ENCODE measurements around the gene SPSB1. TPM values are rescaled to one million over a fixed set of nuclear protein-coding genes. Genes with fewer than 3 reads are reported as not detected.

Gene SPSB1
- total RNA-seq, 1 donor, result 23.2 TPM

DNA sequence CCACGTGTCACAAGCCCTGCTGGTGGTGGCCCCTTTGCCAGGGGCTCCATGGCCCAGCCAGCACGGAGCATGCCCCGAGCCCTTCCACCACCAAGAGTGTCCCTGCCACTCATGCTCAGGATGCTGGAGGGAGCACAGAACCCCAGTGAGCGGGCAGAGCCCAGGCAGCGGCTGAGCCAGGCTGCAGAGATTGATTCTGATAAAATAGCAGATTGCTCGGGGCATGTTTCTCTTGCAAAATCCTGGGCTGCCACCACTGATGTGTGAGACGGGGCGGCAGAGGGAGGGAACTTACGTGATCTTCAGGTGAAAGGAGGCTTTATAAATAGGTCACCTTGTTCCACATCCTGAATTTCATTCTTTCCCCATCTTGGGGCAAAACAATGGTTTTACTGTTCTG lies 53.2 kb downstream of the SPSB1 start:
- no peak overlapping the region for H3K4me2 ChIP-seq (ENCODE audit: insufficient read depth, low read length)
- H3K4me3 ChIP-seq (ENCODE audit: insufficient read depth, low read length), result no peak overlapping the region
- no peak for TF ChIP-seq CTCF (IDR thresholded peaks at IDR 0.05; ENCODE audit: extremely low read depth, low read depth, low read length)
- H3K36me3 ChIP-seq (ENCODE audit: insufficient read depth, low read length), result peaks cover 3% of the 10 kb centered on the region
- no peak overlapping the region for H2AFZ ChIP-seq (ENCODE audit: low read length)
- no peak for DNase-seq (ENCODE audit: insufficient read length, low spot score, missing footprints)
- H3K9me3 ChIP-seq (ENCODE audit: low read depth, low read length), result no peaks in the 10 kb centered on the region
- H3K4me1 ChIP-seq (ENCODE audit: insufficient read depth, low read length), result no peaks in the 10 kb centered on the region
- peaks cover 89% of the 10 kb centered on the region for H3K79me2 ChIP-seq (ENCODE audit: insufficient read depth, low read length)
- peaks cover 74% of the 10 kb centered on the region for H4K20me1 ChIP-seq (ENCODE audit: insufficient read depth, low read length)
- H3K27me3 ChIP-seq (ENCODE audit: insufficient read depth, low read length), result no peaks in the 10 kb centered on the region
- no peak overlapping the region for H3K27ac ChIP-seq (ENCODE audit: low read depth, low read length)

- H3K27me3 ChIP-seq (ENCODE audit: insufficient read depth, low read length), result no peaks in the 10 kb centered on the region
- peaks cover 3% of the 10 kb centered on the region for H3K36me3 ChIP-seq (ENCODE audit: insufficient read depth, low read length)
- H4K20me1 ChIP-seq (ENCODE audit: insufficient read depth, low read length), result peaks cover 80% of the 10 kb centered on the region
- TF ChIP-seq CTCF (IDR thresholded peaks at IDR 0.05; ENCODE audit: extremely low read depth, low read depth, low read length), result no peak
- H3K4me1 ChIP-seq (ENCODE audit: insufficient read depth, low read length), result no peaks in the 10 kb centered on the region
- H3K9me3 ChIP-seq (ENCODE audit: low read depth, low read length), result no peaks in the 10 kb centered on the region
- H3K79me2 ChIP-seq (ENCODE audit: insufficient read depth, low read length), result peaks cover 90% of the 10 kb centered on the region
- peak; percentile 76 for DNase-seq (ENCODE audit: insufficient read length, low spot score, missing footprints)
- no peak overlapping the region for H2AFZ ChIP-seq (ENCODE audit: low read length)
- H3K4me2 ChIP-seq (ENCODE audit: insufficient read depth, low read length), result no peak overlapping the region
- no peak overlapping the region for H3K4me3 ChIP-seq (ENCODE audit: insufficient read depth, low read length)
- H3K27ac ChIP-seq (ENCODE audit: low read depth, low read length), result no peak overlapping the region
Measured at GRCh38 chr1:9346566-9346965, 53.9 kb downstream of the SPSB1 start.

DNA sequence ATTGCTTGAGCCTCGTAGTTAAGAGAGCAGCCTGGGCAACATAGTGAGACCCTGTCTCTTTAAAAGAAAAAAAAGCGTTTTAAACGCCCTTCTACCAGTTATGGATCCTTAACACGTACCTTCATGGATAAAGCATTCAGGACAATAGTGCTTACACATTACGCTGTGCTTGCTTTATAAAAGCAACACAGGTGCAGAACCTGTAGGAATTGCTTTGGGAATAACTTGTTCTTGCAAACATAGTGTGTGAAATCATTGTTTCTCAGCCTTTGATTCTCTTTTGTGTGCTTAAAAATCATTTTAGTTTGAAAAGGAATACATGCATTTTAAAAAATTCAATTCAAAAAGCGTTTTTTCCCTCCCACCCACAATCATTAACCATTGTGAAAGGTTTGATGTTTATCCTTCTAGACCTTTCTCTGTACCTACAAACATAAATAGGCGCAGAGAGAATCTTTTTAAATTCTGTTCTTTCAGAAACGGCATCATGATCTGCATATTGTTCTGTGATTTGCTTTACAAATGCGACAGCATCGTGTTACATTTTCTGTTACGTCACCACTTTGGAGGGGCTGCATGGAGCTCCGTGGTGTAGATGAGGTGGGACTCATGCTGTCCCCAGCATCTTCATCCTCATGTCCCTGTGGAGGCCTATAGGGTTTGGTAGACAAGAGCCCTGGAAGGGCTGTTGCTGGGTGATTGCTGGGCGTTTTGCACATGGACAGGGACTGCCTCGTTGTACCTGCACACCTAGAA lies 54.6 kb downstream of the SPSB1 start:
- Histone ChIP-seq H3K27me3 (ENCODE audit: insufficient read depth, low read length) (no peaks in the 10 kb centered on the region), H3K36me3 (ENCODE audit: insufficient read depth, low read length) (peaks cover 3% of the 10 kb centered on the region), H3K4me2 (ENCODE audit: insufficient read depth, low read length) (no peak overlapping the region), H3K79me2 (ENCODE audit: insufficient read depth, low read length) (peaks cover 92% of the 10 kb centered on the region), H2AFZ (ENCODE audit: low read length) (no peak overlapping the region), H3K9me3 (ENCODE audit: low read depth, low read length) (no peaks in the 10 kb centered on the region), H4K20me1 (ENCODE audit: insufficient read depth, low read length) (peaks cover 78% of the 10 kb centered on the region), H3K27ac (ENCODE audit: low read depth, low read length) (no peak overlapping the region), H3K4me1 (ENCODE audit: insufficient read depth, low read length) (no peaks in the 10 kb centered on the region), H3K4me3 (ENCODE audit: insufficient read depth, low read length) (no peak overlapping the region)
- DNase-seq (ENCODE audit: insufficient read length, low spot score, missing footprints), result no peak
- TF ChIP-seq CTCF (IDR thresholded peaks at IDR 0.05; ENCODE audit: extremely low read depth, low read depth, low read length), result no peak

DNA sequence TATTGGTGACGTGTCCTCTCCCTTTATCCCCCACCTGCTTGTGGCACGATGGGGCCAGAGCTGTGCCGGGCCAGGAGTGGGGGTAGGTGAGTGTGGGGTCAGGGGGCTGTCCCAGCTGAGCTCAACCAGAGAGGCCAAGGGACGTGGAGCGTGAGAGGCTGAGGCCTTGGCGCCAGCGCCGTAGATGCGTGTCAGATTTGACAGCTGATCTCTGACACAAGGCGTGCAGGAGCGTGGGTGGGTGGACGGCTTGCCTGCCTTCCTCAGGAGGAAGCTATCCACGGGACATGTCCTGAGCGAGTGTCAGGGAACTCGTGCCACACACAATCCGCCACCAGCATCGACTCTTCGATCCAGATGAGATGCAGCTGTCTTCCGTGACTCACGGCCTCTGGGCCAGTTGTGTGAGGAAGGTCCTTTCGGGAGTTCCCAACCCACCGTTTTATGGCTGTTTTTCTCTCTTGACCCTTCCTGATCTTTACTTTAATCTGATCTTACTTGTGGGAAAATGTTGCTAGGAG lies 56.7 kb downstream of the SPSB1 start:
- Histone ChIP-seq H3K9me3 (ENCODE audit: low read depth, low read length) (no peaks in the 10 kb centered on the region), H3K79me2 (ENCODE audit: insufficient read depth, low read length) (peaks cover 93% of the 10 kb centered on the region), H3K4me2 (ENCODE audit: insufficient read depth, low read length) (no peak overlapping the region), H2AFZ (ENCODE audit: low read length) (no peak overlapping the region), H3K27ac (ENCODE audit: low read depth, low read length) (no peak overlapping the region), H3K4me3 (ENCODE audit: insufficient read depth, low read length) (no peak overlapping the region), H3K27me3 (ENCODE audit: insufficient read depth, low read length) (no peaks in the 10 kb centered on the region), H4K20me1 (ENCODE audit: insufficient read depth, low read length) (peaks cover 67% of the 10 kb centered on the region), H3K4me1 (ENCODE audit: insufficient read depth, low read length) (no peaks in the 10 kb centered on the region), H3K36me3 (ENCODE audit: insufficient read depth, low read length) (peaks cover 3% of the 10 kb centered on the region)
- no peak for DNase-seq (ENCODE audit: insufficient read length, low spot score, missing footprints)
- TF ChIP-seq CTCF (IDR thresholded peaks at IDR 0.05; ENCODE audit: extremely low read depth, low read depth, low read length), result no peak
